GM12878 (cell line): ENCODE data around the gene SMC1B. TPM values are rescaled to one million over a fixed set of nuclear protein-coding genes. Genes with fewer than 3 reads are reported as not detected.

Experiments
- ATAC-seq: fragments of 200-7000 bp; cut with Tn5 transposase; 3 replicates; pipeline ENCODE4 v1.9.1; 2020; ENCODE audit warnings: mild to moderate bottlenecking, moderate library complexity
- BruUV-seq: library from RNA; stranded (reverse); fragments of 400-500 nt; replicated peaks from 2 replicates; lab custom pipeline; 2021; lab: Mats Ljungman, UMichigan
- CTCF ChIA-PET: fragments of 300-600 bp; sonication (Branson Sonifier 250); formaldehyde crosslinking; extraction: SDS; loops from one replicate; lab custom pipeline; 2021; ENCODE audit warnings: inconsistent platforms; lab: Yijun Ruan, JAX
- POLR2A ChIA-PET: fragments of 350-600 bp; formaldehyde crosslinking; extraction: SDS; loops from one replicate; lab custom pipeline; 2021; ENCODE audit warnings: inconsistent platforms; lab: Charles Lee
- RAD21 ChIA-PET: fragments of 300-600 bp; sonication (Branson Sonifier 250); formaldehyde crosslinking; loops from one replicate; lab custom pipeline; 2023; ENCODE audit warnings: antibody characterized with exemption; ENCODE audit not compliant: unreplicated experiment; lab: Charles Lee
- SMC1A ChIA-PET: fragments of 300-600 bp; sonication (Branson Sonifier 250); formaldehyde crosslinking; loops from one replicate; lab custom pipeline; 2023; ENCODE audit not compliant: unreplicated experiment, uncharacterized antibody; lab: Charles Lee
- DNase-seq: peaks from one replicate; pipeline ENCODE4 v3.0.0-alpha.2; 2011; ENCODE audit warnings: low read depth, low spot score
- FAIRE-seq: peaks from 3 replicates; lab custom pipeline; 2011; peaks lifted over from hg19 to GRCh38; lab: Jason Lieb, UNC
- H2AFZ ChIP-seq: 2 replicates; pipeline ENCODE4 v1.6.0; 2011; ENCODE audit warnings: low read depth, low read length, control low read depth; ENCODE audit not compliant: control insufficient read depth
- H3K27ac ChIP-seq: 2 replicates; pipeline ENCODE4 v1.5.1; 2011; ENCODE audit warnings: control low read depth; ENCODE audit not compliant: control insufficient read depth, insufficient read depth
- H3K27me3 ChIP-seq, 2 experiments: replicated peaks in 1 of 2; 2 replicates each; pipeline versions ENCODE4 v1.6.0 to v1.6.1; 2011; ENCODE audit warnings: low read length in 1 of 2; ENCODE audit not compliant: control insufficient read depth in 2 of 2, insufficient read depth in 2 of 2
- H3K36me3 ChIP-seq, 2 experiments: 2 replicates each; pipeline ENCODE4 v1.5.1; 2011; ENCODE audit warnings: low read length in 1 of 2; ENCODE audit not compliant: control insufficient read depth in 2 of 2, insufficient read depth in 2 of 2
- H3K4me1 ChIP-seq: 2 replicates; pipeline ENCODE4 v1.6.1; 2011; ENCODE audit warnings: mild to moderate bottlenecking, low read length, moderate library complexity, mixed read lengths; ENCODE audit not compliant: control insufficient read depth, insufficient read depth
- H3K4me2 ChIP-seq: 2 replicates; pipeline ENCODE4 v1.6.0; 2011; ENCODE audit warnings: control low read depth; ENCODE audit not compliant: control insufficient read depth, insufficient read depth
- H3K4me3 ChIP-seq: fragments of 200-600 bp; sonication (generic); 2 replicates; pipeline ENCODE4 v1.5.1; 2016
- H3K79me2 ChIP-seq: 2 replicates; pipeline ENCODE4 v1.6.0; 2011; ENCODE audit warnings: low read length; ENCODE audit not compliant: control insufficient read depth, insufficient read depth
- H3K9ac ChIP-seq: 2 replicates; pipeline ENCODE4 v1.8.0; 2011; ENCODE audit warnings: low read length, control low read depth, mixed read lengths; ENCODE audit not compliant: control insufficient read depth, insufficient read depth
- H3K9me3 ChIP-seq: replicated peaks from 3 replicates; pipeline ENCODE4 v1.5.1; 2011; ENCODE audit warnings: mild to moderate bottlenecking, low read length; ENCODE audit not compliant: control insufficient read depth, insufficient read depth
- H4K20me1 ChIP-seq: 2 replicates; pipeline ENCODE4 v1.6.0; 2011; ENCODE audit not compliant: control insufficient read depth, insufficient read depth
- BCL11A ChIP-seq: IDR thresholded peaks from 2 replicates; pipeline ENCODE4 v1.6.1; 2011; ENCODE audit warnings: low read depth, low read length
- CEBPB ChIP-seq, 2 experiments: fragments of 150-350 bp in 1 of 2; IDR thresholded peaks; 2 replicates each; pipeline ENCODE4 v1.6.1; 2012 to 2014; ENCODE audit warnings: low read depth in 2 of 2, low read length in 2 of 2, borderline replicate concordance in 1 of 2, inconsistent platforms in 1 of 2
- CREB1 ChIP-seq: IDR thresholded peaks from 2 replicates; pipeline ENCODE4 v1.6.1; 2012; ENCODE audit warnings: low read depth, mild to moderate bottlenecking, inconsistent platforms
- GATAD2B ChIP-seq: fragments of 450-650 bp; conservative IDR thresholded peaks from 2 replicates; pipeline ENCODE4 v1.6.1; 2017; ENCODE audit warnings: low read depth, mild to moderate bottlenecking, moderate library complexity
- HDAC2 ChIP-seq: fragments of 200-600 bp; sonication (generic); IDR thresholded peaks from 2 replicates; pipeline ENCODE4 v1.6.1; 2017
- IKZF2 ChIP-seq, 2 experiments: fragments of 450-650 bp; IDR thresholded peaks; 2 replicates each; pipeline ENCODE4 v1.6.1; 2017; ENCODE audit warnings: mild to moderate bottlenecking in 2 of 2, moderate library complexity in 2 of 2
- KLF5 ChIP-seq: fragments of 450-650 bp; IDR thresholded peaks from 2 replicates; pipeline ENCODE4 v1.6.1; 2014; ENCODE audit warnings: mild to moderate bottlenecking; ENCODE audit not compliant: partially characterized antibody
- LARP7 ChIP-seq: fragments of 450-650 bp; IDR thresholded peaks from 2 replicates; pipeline ENCODE4 v1.6.1; 2017; ENCODE audit warnings: mild to moderate bottlenecking
- NR2C2 ChIP-seq: IDR thresholded peaks from 2 replicates; pipeline ENCODE4 v1.6.1; 2011; ENCODE audit warnings: borderline replicate concordance, low read depth; ENCODE audit not compliant: control insufficient read depth, insufficient read length
- POLR2A ChIP-seq: IDR thresholded peaks from 2 replicates; pipeline ENCODE4 v1.6.1; 2011; ENCODE audit warnings: low read depth, mild to moderate bottlenecking, low read length
- POLR2AphosphoS2 ChIP-seq: IDR thresholded peaks from 2 replicates; pipeline ENCODE4 v1.6.1; 2011; ENCODE audit warnings: low read depth, mild to moderate bottlenecking, low read length, improper control_type of control experiment, moderate library complexity
- RELA ChIP-seq: fragments of 450-650 bp; IDR thresholded peaks from 2 replicates; pipeline ENCODE4 v1.8.0; 2014; ENCODE audit warnings: borderline replicate concordance; ENCODE audit not compliant: partially characterized antibody
- RFX5 ChIP-seq: IDR thresholded peaks from 2 replicates; pipeline ENCODE4 v1.6.1; 2011; ENCODE audit warnings: low read depth, low read length, improper control_type of control experiment
- TBL1XR1 ChIP-seq: IDR thresholded peaks from 2 replicates; pipeline ENCODE4 v1.6.1; 2012; ENCODE audit warnings: low read depth, low read length, improper control_type of control experiment
- ZNF24 ChIP-seq: fragments of 450-650 bp; IDR thresholded peaks from 2 replicates; pipeline ENCODE4 v1.6.1; 2017; ENCODE audit warnings: antibody characterized with exemption, mild to moderate bottlenecking
- WGBS: methylation state at CpG from one replicate; pipeline ENCODE4 v1.1.6; 2016; ENCODE audit warnings: low lambda C conversion rate; ENCODE audit not compliant: insufficient replicate concordance, insufficient coverage; ENCODE audit errors: missing lambda C conversion rate; 5-methylcytosine and 5-hydroxymethylcytosine counted together
- in situ Hi-C: fragments of 300-500 bp; cut with MboI; formaldehyde crosslinking; loops from 9 replicates; pipeline ENCODE4 v1.14.3; 2018; ENCODE audit warnings: mixed read lengths
- intact Hi-C: fragments of 100-400 bp; cut with micrococcal nuclease; formaldehyde crosslinking; loops from one replicate; pipeline ENCODE4 v1.14.2; 2022; ENCODE audit not compliant: unreplicated experiment
- polyA plus RNA-seq, 11 experiments: library from polyadenylated mRNA; depleted of rRNA in 4 of 11; unstranded in 6 of 11; stranded (reverse) in 5 of 11; fragments of >200 nt; fragmentation: Nextera tagmentation in 4 of 11; fragmentation: Illumina TruSeq in 1 of 11; extraction: Ambion mirVana in 4 of 11; extraction: Trizol in 1 of 11; gene quantifications; 1 replicate in 1 of 11; 2 replicates in 10 of 11; pipeline versions ENCODE4 v1.2.1 to v1.2.3, GENCODE V29; 2011 to 2016; ENCODE audit warnings: inconsistent platforms in 2 of 11, missing spikeins in 2 of 11, low read depth in 1 of 11
- total RNA-seq, 4 experiments: library from RNA; depleted of rRNA in 3 of 4; stranded (reverse); fragments of >200 nt in 3 of 4; fragmentation: Illumina TruSeq in 1 of 4; extraction: Trizol in 1 of 4; gene quantifications; 2 replicates each; pipeline versions ENCODE4 v1.2.1 to v1.2.3, GENCODE V29; 2013 to 2021
- TF ChIP-seq, protein P1 (sequence below): IDR thresholded peaks from 2 replicates; pipeline ENCODE4 v1.6.1; 2012; ENCODE audit warnings: low read depth, low read length, improper control_type of control experiment
- TF ChIP-seq, protein P2 (sequence below): fragments of 450-650 bp; IDR thresholded peaks from 2 replicates; pipeline ENCODE4 v1.6.1; 2017; ENCODE audit warnings: mild to moderate bottlenecking, moderate library complexity

The SMC1B gene
- total and polyA plus RNA-seq, 10 of the 15 experiments (the other 5 are each of a cell fraction or from before 2014, with no cell fraction given): not detected

- no peak overlapping the region for H3K9ac ChIP-seq
- RAD21 ChIA-PET: no interaction called here
- no peak for FAIRE-seq
- no peak for TF ChIP-seq CREB1
- no peak for TF ChIP-seq RELA
- TF ChIP-seq, protein P1, sequence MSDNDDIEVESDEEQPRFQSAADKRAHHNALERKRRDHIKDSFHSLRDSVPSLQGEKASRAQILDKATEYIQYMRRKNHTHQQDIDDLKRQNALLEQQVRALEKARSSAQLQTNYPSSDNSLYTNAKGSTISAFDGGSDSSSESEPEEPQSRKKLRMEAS: no peak
- no peak for TF ChIP-seq POLR2AphosphoS2
- no peak for TF ChIP-seq RFX5
- TF ChIP-seq HDAC2: no peak
- TF ChIP-seq IKZF2 (IDR thresholded peaks at IDR 0.05): no peak
- no peak for TF ChIP-seq LARP7
- no peak for TF ChIP-seq BCL11A
- no peak for TF ChIP-seq ZNF24
- TF ChIP-seq, protein P2, sequence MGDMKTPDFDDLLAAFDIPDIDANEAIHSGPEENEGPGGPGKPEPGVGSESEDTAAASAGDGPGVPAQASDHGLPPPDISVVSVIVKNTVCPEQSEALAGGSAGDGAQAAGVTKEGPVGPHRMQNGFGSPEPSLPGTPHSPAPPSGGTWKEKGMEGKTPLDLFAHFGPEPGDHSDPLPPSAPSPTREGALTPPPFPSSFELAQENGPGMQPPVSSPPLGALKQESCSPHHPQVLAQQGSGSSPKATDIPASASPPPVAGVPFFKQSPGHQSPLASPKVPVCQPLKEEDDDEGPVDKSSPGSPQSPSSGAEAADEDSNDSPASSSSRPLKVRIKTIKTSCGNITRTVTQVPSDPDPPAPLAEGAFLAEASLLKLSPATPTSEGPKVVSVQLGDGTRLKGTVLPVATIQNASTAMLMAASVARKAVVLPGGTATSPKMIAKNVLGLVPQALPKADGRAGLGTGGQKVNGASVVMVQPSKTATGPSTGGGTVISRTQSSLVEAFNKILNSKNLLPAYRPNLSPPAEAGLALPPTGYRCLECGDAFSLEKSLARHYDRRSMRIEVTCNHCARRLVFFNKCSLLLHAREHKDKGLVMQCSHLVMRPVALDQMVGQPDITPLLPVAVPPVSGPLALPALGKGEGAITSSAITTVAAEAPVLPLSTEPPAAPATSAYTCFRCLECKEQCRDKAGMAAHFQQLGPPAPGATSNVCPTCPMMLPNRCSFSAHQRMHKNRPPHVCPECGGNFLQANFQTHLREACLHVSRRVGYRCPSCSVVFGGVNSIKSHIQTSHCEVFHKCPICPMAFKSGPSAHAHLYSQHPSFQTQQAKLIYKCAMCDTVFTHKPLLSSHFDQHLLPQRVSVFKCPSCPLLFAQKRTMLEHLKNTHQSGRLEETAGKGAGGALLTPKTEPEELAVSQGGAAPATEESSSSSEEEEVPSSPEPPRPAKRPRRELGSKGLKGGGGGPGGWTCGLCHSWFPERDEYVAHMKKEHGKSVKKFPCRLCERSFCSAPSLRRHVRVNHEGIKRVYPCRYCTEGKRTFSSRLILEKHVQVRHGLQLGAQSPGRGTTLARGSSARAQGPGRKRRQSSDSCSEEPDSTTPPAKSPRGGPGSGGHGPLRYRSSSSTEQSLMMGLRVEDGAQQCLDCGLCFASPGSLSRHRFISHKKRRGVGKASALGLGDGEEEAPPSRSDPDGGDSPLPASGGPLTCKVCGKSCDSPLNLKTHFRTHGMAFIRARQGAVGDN: no peak
- TF ChIP-seq GATAD2B: no peak
- TF ChIP-seq POLR2A: no peak
- TF ChIP-seq TBL1XR1: no peak
- no peak for TF ChIP-seq KLF5
- no peak for TF ChIP-seq NR2C2
- TF ChIP-seq CEBPB (IDR thresholded peaks at IDR 0.05; ENCODE audit: borderline replicate concordance in 1 of 2, low read depth in 2 of 2, low read length in 2 of 2): no peak
- TF ChIP-seq, all 136 proteins: peak for 0
- POLR2A ChIA-PET: no interaction called here
- 80% methylated on average over 6 of the region's 6 CpGs for WGBS
- no TSS peak for BruUV-seq
- intact Hi-C loops: no loop called here
- Histone ChIP-seq H3K36me3 (no peaks in the 10 kb centered on the region), H2AFZ (no peak overlapping the region), H3K4me3 (no peak overlapping the region), H3K27me3 (peaks cover 0 to 2% of the 10 kb centered on the region in 2 experiments; a peak in 1 of 4 replicates), H3K4me1 (no peaks in the 10 kb centered on the region), H3K4me2 (no peak overlapping the region), H3K27ac (no peak overlapping the region), H3K79me2 (no peaks in the 10 kb centered on the region), H3K9me3 (no peaks in the 10 kb centered on the region), H4K20me1 (no peaks in the 10 kb centered on the region)
- in situ Hi-C loops: no loop called here
- DNase-seq (no peak), ATAC-seq (no peak)
- SMC1A ChIA-PET: no interaction called here
- CTCF ChIA-PET: no interaction called here
These were observed 5.4 kb upstream of the SMC1B start for GRCh38 chr22:45418770-45419138.
